GM12878 (cell line): ENCODE data around the gene HIF1AN. TPM values are rescaled to one million over a fixed set of nuclear protein-coding genes. Genes with fewer than 3 reads are reported as not detected.

Experiments used
- ATAC-seq: fragments of 200-7000 bp; cut with Tn5 transposase; 3 replicates; pipeline ENCODE4 v1.9.1; 2020; ENCODE audit warnings: mild to moderate bottlenecking, moderate library complexity
- BruUV-seq: library from RNA; stranded (reverse); fragments of 400-500 nt; replicated peaks from 2 replicates; lab custom pipeline; 2021; lab: Mats Ljungman, UMichigan
- CTCF ChIA-PET: fragments of 300-600 bp; sonication (Branson Sonifier 250); formaldehyde crosslinking; extraction: SDS; loops from one replicate; lab custom pipeline; 2021; ENCODE audit warnings: inconsistent platforms; lab: Yijun Ruan, JAX
- POLR2A ChIA-PET: fragments of 350-600 bp; formaldehyde crosslinking; extraction: SDS; loops from one replicate; lab custom pipeline; 2021; ENCODE audit warnings: inconsistent platforms; lab: Charles Lee
- RAD21 ChIA-PET: fragments of 300-600 bp; sonication (Branson Sonifier 250); formaldehyde crosslinking; loops from one replicate; lab custom pipeline; 2023; ENCODE audit warnings: antibody characterized with exemption; ENCODE audit not compliant: unreplicated experiment; lab: Charles Lee
- SMC1A ChIA-PET: fragments of 300-600 bp; sonication (Branson Sonifier 250); formaldehyde crosslinking; loops from one replicate; lab custom pipeline; 2023; ENCODE audit not compliant: unreplicated experiment, uncharacterized antibody; lab: Charles Lee
- DNase-seq: peaks from one replicate; pipeline ENCODE4 v3.0.0-alpha.2; 2011; ENCODE audit warnings: low read depth, low spot score
- FAIRE-seq: peaks from 3 replicates; lab custom pipeline; 2011; peaks lifted over from hg19 to GRCh38; lab: Jason Lieb, UNC
- H2AFZ ChIP-seq: 2 replicates; pipeline ENCODE4 v1.6.0; 2011; ENCODE audit warnings: low read depth, low read length, control low read depth; ENCODE audit not compliant: control insufficient read depth
- H3K27ac ChIP-seq: 2 replicates; pipeline ENCODE4 v1.5.1; 2011; ENCODE audit warnings: control low read depth; ENCODE audit not compliant: control insufficient read depth, insufficient read depth
- H3K27me3 ChIP-seq, 2 experiments: replicated peaks in 1 of 2; 2 replicates each; pipeline versions ENCODE4 v1.6.0 to v1.6.1; 2011; ENCODE audit warnings: low read length in 1 of 2; ENCODE audit not compliant: control insufficient read depth in 2 of 2, insufficient read depth in 2 of 2
- H3K36me3 ChIP-seq, 2 experiments: 2 replicates each; pipeline ENCODE4 v1.5.1; 2011; ENCODE audit warnings: low read length in 1 of 2; ENCODE audit not compliant: control insufficient read depth in 2 of 2, insufficient read depth in 2 of 2
- H3K4me1 ChIP-seq: 2 replicates; pipeline ENCODE4 v1.6.1; 2011; ENCODE audit warnings: mild to moderate bottlenecking, low read length, moderate library complexity, mixed read lengths; ENCODE audit not compliant: control insufficient read depth, insufficient read depth
- H3K4me2 ChIP-seq: 2 replicates; pipeline ENCODE4 v1.6.0; 2011; ENCODE audit warnings: control low read depth; ENCODE audit not compliant: control insufficient read depth, insufficient read depth
- H3K4me3 ChIP-seq: fragments of 200-600 bp; sonication (generic); 2 replicates; pipeline ENCODE4 v1.5.1; 2016
- H3K79me2 ChIP-seq: 2 replicates; pipeline ENCODE4 v1.6.0; 2011; ENCODE audit warnings: low read length; ENCODE audit not compliant: control insufficient read depth, insufficient read depth
- H3K9ac ChIP-seq: 2 replicates; pipeline ENCODE4 v1.8.0; 2011; ENCODE audit warnings: low read length, control low read depth, mixed read lengths; ENCODE audit not compliant: control insufficient read depth, insufficient read depth
- H3K9me3 ChIP-seq: replicated peaks from 3 replicates; pipeline ENCODE4 v1.5.1; 2011; ENCODE audit warnings: mild to moderate bottlenecking, low read length; ENCODE audit not compliant: control insufficient read depth, insufficient read depth
- H4K20me1 ChIP-seq: 2 replicates; pipeline ENCODE4 v1.6.0; 2011; ENCODE audit not compliant: control insufficient read depth, insufficient read depth
- BMI1 ChIP-seq: fragments of 450-650 bp; IDR thresholded peaks from 2 replicates; pipeline ENCODE4 v1.6.1; 2016; ENCODE audit warnings: mild to moderate bottlenecking, moderate library complexity, borderline replicate concordance
- ETV6 ChIP-seq, 2 experiments: fragments of 450-650 bp in 1 of 2; IDR thresholded peaks in 1 of 2; conservative IDR thresholded peaks in 1 of 2; 2 replicates each; pipeline ENCODE4 v1.6.1; 2014; ENCODE audit warnings: antibody characterized with exemption in 1 of 2, borderline replicate concordance in 1 of 2, low read depth in 1 of 2, mild to moderate bottlenecking in 1 of 2, moderate library complexity in 1 of 2
- GATAD2B ChIP-seq: fragments of 450-650 bp; conservative IDR thresholded peaks from 2 replicates; pipeline ENCODE4 v1.6.1; 2017; ENCODE audit warnings: low read depth, mild to moderate bottlenecking, moderate library complexity
- HDGF ChIP-seq: fragments of 450-650 bp; IDR thresholded peaks from 2 replicates; pipeline ENCODE4 v1.6.1; 2016; ENCODE audit warnings: antibody characterized with exemption
- KAT2A ChIP-seq: conservative IDR thresholded peaks from 2 replicates; pipeline ENCODE4 v1.6.1; 2011; ENCODE audit warnings: low read depth, low read length; ENCODE audit not compliant: control insufficient read depth
- MXI1 ChIP-seq: fragments of 150-350 bp; IDR thresholded peaks from 2 replicates; pipeline ENCODE4 v1.6.1; 2011; ENCODE audit warnings: low read depth, mild to moderate bottlenecking, inconsistent platforms, low read length, improper control_type of control experiment
- RAD21 ChIP-seq: IDR thresholded peaks from 2 replicates; pipeline ENCODE4 v1.6.1; 2011; ENCODE audit warnings: mild to moderate bottlenecking, low read depth, low read length, moderate library complexity; ENCODE audit not compliant: insufficient read depth
- SUPT20H ChIP-seq: IDR thresholded peaks from 2 replicates; pipeline ENCODE4 v1.6.1; 2011; ENCODE audit warnings: low read depth, mild to moderate bottlenecking, low read length, moderate library complexity, borderline replicate concordance; ENCODE audit not compliant: control insufficient read depth
- TARDBP ChIP-seq: IDR thresholded peaks from 2 replicates; pipeline ENCODE4 v1.6.1; 2016; ENCODE audit warnings: borderline replicate concordance
- YBX1 ChIP-seq: fragments of 450-650 bp; IDR thresholded peaks from 2 replicates; pipeline ENCODE4 v1.6.1; 2016; ENCODE audit warnings: antibody characterized with exemption
- ZNF622 ChIP-seq: fragments of 450-650 bp; IDR thresholded peaks from 2 replicates; pipeline ENCODE4 v1.6.1; 2017; ENCODE audit warnings: mild to moderate bottlenecking, inconsistent platforms
- WGBS: methylation state at CpG from one replicate; pipeline ENCODE4 v1.1.6; 2016; ENCODE audit warnings: low lambda C conversion rate; ENCODE audit not compliant: insufficient replicate concordance, insufficient coverage; ENCODE audit errors: missing lambda C conversion rate; 5-methylcytosine and 5-hydroxymethylcytosine counted together
- in situ Hi-C: fragments of 300-500 bp; cut with MboI; formaldehyde crosslinking; loops from 9 replicates; pipeline ENCODE4 v1.14.3; 2018; ENCODE audit warnings: mixed read lengths
- intact Hi-C: fragments of 100-400 bp; cut with micrococcal nuclease; formaldehyde crosslinking; loops from one replicate; pipeline ENCODE4 v1.14.2; 2022; ENCODE audit not compliant: unreplicated experiment
- polyA plus RNA-seq, 11 experiments: library from polyadenylated mRNA; depleted of rRNA in 4 of 11; unstranded in 6 of 11; stranded (reverse) in 5 of 11; fragments of >200 nt; fragmentation: Nextera tagmentation in 4 of 11; fragmentation: Illumina TruSeq in 1 of 11; extraction: Ambion mirVana in 4 of 11; extraction: Trizol in 1 of 11; gene quantifications; 1 replicate in 1 of 11; 2 replicates in 10 of 11; pipeline versions ENCODE4 v1.2.1 to v1.2.3, GENCODE V29; 2011 to 2016; ENCODE audit warnings: inconsistent platforms in 2 of 11, missing spikeins in 2 of 11, low read depth in 1 of 11
- total RNA-seq, 4 experiments: library from RNA; depleted of rRNA in 3 of 4; stranded (reverse); fragments of >200 nt in 3 of 4; fragmentation: Illumina TruSeq in 1 of 4; extraction: Trizol in 1 of 4; gene quantifications; 2 replicates each; pipeline versions ENCODE4 v1.2.1 to v1.2.3, GENCODE V29; 2013 to 2021
- TF ChIP-seq, protein P1 (sequence below): IDR thresholded peaks from 2 replicates; pipeline ENCODE4 v1.6.1; 2012; ENCODE audit warnings: low read depth, low read length, improper control_type of control experiment

HIF1AN gene
- total and polyA plus RNA-seq, 10 of the 15 experiments (the other 5 are each of a cell fraction or from before 2014, with no cell fraction given): 1.9 to 37.2 (median 15.2) TPM

GRCh38 chr10:100522107-100522801 lies 13.5 kb upstream of the HIF1AN start:
- H2AFZ ChIP-seq: no peak overlapping the region
- peaks cover 10% of the 10 kb centered on the region for H3K79me2 ChIP-seq
- no peak overlapping the region for H3K4me3 ChIP-seq
- 81% methylated on average over 5 of the region's 5 CpGs for whole genome bisulfite sequencing
- SMC1A ChIA-PET: interaction anchor here (0.7 to 1.7 kb wide), 3 partner anchors 11 to 22 kb away, joined by 3 to 5 read pairs (median 4); no protein-coding TSS in a partner anchor
- RAD21 ChIA-PET: interaction anchor here (1.0 kb wide), 1 partner anchor 10 kb away, joined by 3 read pairs; no protein-coding TSS in a partner anchor
- CTCF ChIA-PET: interaction anchor here (1.0 to 3.8 kb wide), 8 partner anchors 10 to 352 kb away, joined by 3 to 16 read pairs (median 6); partner anchors contain the start of gene HIF1AN
- ATAC-seq (no peak), DNase-seq (no peak), FAIRE-seq (peak; percentile 7)
- H3K36me3 ChIP-seq: peaks cover 9 to 28% of the 10 kb centered on the region in 2 experiments
- no peaks in the 10 kb centered on the region for H3K4me1 ChIP-seq
- POLR2A ChIA-PET: interaction anchor here (0.6 to 0.9 kb wide), 3 partner anchors 15 to 28 kb away, joined by 3 to 4 read pairs (median 3); no protein-coding TSS in a partner anchor
- no peaks in the 10 kb centered on the region for H4K20me1 ChIP-seq
- in situ Hi-C loops: no loop called here
- TF ChIP-seq ZNF622: no peak
- no peak for TF ChIP-seq BMI1
- TF ChIP-seq YBX1: no peak
- H3K27me3 ChIP-seq: no peaks in the 10 kb centered on the region
- H3K9me3 ChIP-seq: no peaks in the 10 kb centered on the region
- H3K27ac ChIP-seq: no peak overlapping the region
- no peak overlapping the region for H3K9ac ChIP-seq
- BruUV-seq: no TSS peak
- H3K4me2 ChIP-seq: no peak overlapping the region
- intact Hi-C loops: no loop called here

- TF ChIP-seq MXI1 (no peak), SUPT20H (no peak), TARDBP (no peak), HDGF (no peak), GATAD2B (no peak), KAT2A (no peak), ETV6 (conservative IDR thresholded peaks at IDR 0.05 in 1 of 2, IDR thresholded peaks at IDR 0.05 in 1 of 2; ENCODE audit: borderline replicate concordance in 1 of 2, low read depth in 1 of 2) (no peak), RAD21 (no peak)
- TF ChIP-seq, protein P1, sequence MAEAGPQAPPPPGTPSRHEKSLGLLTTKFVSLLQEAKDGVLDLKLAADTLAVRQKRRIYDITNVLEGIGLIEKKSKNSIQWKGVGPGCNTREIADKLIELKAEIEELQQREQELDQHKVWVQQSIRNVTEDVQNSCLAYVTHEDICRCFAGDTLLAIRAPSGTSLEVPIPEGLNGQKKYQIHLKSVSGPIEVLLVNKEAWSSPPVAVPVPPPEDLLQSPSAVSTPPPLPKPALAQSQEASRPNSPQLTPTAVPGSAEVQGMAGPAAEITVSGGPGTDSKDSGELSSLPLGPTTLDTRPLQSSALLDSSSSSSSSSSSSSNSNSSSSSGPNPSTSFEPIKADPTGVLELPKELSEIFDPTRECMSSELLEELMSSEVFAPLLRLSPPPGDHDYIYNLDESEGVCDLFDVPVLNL: no peak
- Histone ChIP-seq H2AFZ (no peak overlapping the region), H3K27ac (no peak overlapping the region), H3K79me2 (peaks cover 13% of the 10 kb centered on the region), H4K20me1 (no peaks in the 10 kb centered on the region), H3K27me3 (no peaks in the 10 kb centered on the region), H3K4me3 (no peak overlapping the region), H3K4me1 (no peaks in the 10 kb centered on the region), H3K4me2 (no peak overlapping the region), H3K36me3 (peaks cover 9 to 28% of the 10 kb centered on the region in 2 experiments), H3K9me3 (no peaks in the 10 kb centered on the region), H3K9ac (no peak overlapping the region)
- no TSS peak for BruUV-seq
- POLR2A ChIA-PET: interaction anchor here (0.9 kb wide), 1 partner anchor 14 kb away, joined by 3 read pairs; no protein-coding TSS in a partner anchor
- RAD21 ChIA-PET: interaction anchor here (1.0 kb wide), 1 partner anchor 10 kb away, joined by 3 read pairs; no protein-coding TSS in a partner anchor
- over 99% methylated on average over 9 of the region's 9 CpGs for WGBS
- SMC1A ChIA-PET: interaction anchor here (0.7 to 1.7 kb wide), 2 partner anchors 14 to 22 kb away, joined by 3 to 4 read pairs; no protein-coding TSS in a partner anchor
- no peak for FAIRE-seq
- no peak for DNase-seq
- in situ Hi-C loops: no loop called here
- ATAC-seq: no peak
- intact Hi-C loops: no loop called here
- CTCF ChIA-PET: interaction anchor here (1.0 to 3.8 kb wide), 7 partner anchors 11 to 351 kb away, joined by 3 to 16 read pairs (median 5); partner anchors contain the start of gene HIF1AN
Measured at GRCh38 chr10:100522945-100523344, 12.8 kb upstream of the HIF1AN start.
